NCI-H2227 (cell line): ENCODE measurements around the gene WDR55.
"Not testable (repeated sequence)": the region's sequence is repeated elsewhere in the genome, so short reads cannot be mapped to it uniquely, and the experiment has no call there.

Source experiments
- DNase-seq: peaks from one replicate; lab custom pipeline; 2025; ENCODE audit not compliant: unreplicated experiment; lab: John Stamatoyannopoulos, UW

The WDR55 gene, protein sequence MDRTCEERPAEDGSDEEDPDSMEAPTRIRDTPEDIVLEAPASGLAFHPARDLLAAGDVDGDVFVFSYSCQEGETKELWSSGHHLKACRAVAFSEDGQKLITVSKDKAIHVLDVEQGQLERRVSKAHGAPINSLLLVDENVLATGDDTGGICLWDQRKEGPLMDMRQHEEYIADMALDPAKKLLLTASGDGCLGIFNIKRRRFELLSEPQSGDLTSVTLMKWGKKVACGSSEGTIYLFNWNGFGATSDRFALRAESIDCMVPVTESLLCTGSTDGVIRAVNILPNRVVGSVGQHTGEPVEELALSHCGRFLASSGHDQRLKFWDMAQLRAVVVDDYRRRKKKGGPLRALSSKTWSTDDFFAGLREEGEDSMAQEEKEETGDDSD

DNA sequence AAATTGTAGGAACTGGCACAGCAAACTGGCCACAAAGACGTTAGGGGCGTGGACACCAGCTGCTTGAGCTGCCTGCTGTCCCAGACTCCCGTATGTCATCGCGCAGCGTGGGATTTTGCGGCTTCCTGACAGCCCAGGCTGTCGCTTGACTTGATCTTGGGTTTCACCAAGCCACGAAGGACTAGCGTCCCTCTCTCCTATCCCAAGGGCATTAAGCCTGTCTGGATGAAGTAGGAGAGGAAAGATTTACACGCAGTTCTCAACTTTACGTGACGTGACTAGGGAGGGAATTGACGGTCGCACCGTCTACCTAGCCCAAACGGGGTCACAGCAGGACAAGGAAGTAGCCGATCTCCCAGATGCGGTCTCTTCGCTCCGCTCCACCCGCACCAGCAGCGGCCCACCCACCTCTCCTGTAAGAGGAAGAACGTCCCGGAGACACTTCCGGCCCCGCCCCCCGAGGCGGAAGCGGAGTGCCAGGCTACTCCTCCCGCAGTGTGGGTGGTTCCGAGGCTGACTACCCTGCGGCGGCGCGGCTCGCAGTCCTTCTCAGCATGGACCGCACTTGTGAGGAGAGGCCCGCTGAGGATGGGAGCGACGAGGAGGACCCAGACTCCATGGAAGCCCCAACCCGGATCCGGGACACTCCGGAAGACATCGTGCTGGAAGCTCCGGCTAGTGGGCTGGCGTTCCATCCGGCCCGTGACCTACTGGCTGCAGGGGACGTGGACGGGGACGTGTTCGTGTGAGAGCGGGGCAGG is at the start of gene WDR55:
TSS of gene WDR55 (plus strand) at position 546 of the 761 bp plus-strand sequence. CDS start at position 555, 9 bp downstream.
- peak; percentile 94 for DNase-seq

DNA sequence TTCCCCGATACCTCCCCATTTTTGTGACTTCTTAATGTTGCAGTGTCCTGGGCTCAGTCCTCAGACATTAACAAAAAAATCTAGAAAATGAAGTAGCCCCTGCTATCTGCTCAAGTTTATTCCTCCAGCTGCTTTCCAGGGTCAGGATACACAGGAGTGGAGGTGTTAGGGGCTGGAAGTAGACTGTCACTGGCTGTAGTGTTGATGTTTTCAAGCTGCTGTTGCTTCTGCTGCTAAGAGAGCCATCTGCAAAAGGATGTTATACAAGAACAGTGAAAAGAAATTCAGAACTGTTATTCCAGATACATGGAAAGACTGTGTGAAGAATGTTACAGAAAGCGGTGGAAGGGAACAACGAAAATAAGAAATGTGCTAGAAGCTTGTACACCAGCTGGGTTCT is 42.4 kb upstream of the WDR55 start:
- DNase-seq = no peak

DNA sequence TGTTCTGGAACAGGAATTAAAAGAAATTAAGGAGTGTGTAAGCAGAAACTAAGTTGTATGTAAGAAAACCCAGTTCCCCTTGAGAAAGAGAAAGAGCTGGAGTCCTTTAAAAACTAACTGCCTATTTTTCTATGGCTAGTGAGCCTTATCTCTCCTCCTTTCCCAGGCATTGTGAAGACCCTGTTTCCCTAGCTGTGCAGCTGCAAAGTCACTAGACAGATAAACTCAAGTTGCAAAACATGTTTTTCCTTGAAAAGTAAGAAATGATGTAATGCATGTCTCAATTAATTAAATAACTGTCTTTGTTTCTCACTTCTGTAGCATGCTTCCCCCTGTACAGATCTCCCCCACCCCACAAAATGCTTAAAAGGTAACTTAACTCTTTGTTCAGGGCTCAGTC is 41.6 kb upstream of the WDR55 start:
- not testable (repeated sequence) for DNase-seq

DNA sequence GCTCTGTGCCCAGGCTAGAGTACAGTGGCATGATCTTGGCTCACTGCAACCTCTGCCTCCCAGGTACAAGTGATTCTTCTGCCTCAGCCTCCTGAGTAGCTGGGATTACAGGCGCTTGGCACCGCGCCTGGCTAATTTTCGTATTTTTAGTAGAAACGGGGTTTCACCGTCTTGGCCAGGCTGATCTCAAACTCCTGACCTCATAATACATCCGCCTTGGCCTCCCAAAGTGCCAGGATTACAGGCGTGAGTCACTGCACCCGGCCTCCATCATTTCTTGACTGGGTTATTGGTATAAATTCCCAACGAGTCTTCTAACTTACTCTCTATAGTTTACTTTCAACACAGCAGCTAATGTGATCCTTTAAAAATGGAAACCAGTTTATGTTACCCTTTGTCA is 39.8 kb upstream of the WDR55 start:
- not testable (repeated sequence) for DNase-seq

DNA sequence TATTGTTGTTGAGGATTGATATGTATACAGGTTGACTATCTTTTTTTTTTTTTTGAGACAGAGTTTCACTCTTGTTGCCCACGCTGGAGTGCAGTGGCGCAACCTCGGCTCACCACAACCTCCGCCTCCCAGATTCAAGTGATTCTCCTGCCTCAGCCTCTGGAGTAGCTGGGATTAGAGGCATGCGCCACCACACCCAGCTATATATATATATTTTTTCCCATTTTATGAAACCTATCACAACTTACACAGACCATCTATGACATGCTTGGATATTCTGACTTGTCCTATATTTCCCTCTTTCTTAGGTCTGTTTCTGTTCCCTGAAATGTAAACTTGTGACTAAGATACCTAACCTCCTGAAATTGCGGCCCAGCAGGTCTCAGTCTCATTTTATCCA is 36.7 kb upstream of the WDR55 start:
- no peak for DNase-seq

DNA sequence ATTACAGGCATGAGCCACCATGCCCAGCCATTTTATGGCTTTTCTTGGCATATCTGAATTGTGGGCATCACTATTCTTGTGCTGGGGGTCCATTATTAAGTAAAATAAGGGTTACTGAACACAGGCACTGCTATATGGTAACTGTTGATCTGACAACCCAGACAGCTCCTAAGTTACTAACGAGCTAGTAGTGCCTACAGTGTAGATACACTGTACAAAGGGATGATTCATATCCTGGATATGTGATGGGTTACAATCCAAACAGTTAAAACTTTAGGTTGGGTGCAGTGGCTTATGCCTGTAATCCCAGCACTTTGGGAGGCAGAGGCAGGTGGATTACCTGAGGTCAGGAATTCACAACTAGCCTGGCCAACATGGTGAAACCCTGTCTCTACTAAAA is 36.0 kb upstream of the WDR55 start:
- no peak for DNase-seq

DNA sequence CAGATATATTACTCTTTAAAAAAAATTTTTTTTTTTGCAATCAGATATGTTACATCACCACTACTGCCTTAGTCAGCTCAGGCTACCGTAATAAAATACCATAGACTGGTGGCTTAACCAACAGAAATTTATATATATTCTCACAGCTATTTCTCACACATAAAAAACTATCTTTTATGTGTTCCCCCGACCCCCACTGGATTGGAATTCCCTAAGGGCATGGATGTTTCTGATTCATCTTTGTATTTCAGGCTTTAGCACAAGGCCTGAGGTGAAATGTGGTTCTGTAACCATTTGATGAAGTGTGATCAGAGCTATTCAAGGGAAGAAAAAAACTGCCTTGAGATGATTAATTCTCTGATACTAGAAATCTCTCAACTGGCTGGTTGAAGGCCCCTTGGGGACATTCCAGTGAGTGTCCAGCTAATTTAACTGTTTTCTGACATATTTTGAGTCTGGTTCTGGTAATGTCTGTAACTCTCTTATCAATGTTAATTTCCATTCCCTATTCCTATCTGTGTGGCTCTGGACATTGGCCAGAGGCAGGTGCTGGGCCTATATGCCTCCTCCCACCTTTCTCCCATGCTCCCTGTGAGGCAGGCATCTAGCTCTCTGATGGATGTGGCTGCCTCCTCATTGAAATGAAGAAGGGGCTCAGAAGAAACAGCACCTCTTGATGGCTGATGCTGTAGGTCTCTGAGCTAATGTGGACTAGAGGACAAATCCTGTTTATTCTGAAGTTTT is 34.2 kb upstream of the WDR55 start:
- DNase-seq = no peak

DNA sequence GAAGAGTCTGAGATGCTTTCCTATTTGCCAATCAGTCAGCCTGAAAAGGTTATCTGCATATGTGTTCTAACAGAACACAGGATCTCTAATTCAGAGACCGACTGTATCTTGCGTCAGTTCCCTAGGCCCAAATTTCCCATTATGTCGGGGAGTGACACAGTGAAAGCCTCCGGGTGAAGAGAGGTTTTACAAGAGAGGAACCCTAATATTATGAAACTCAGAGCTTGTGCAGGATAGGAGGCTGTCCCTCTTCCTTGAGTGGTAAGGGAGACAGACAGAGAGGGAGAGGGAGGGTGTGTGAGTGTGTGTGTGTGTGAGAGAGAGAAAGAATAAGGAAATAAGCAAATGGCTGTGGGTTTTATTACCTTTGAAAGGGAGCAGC is 33.7 kb upstream of the WDR55 start:
- no peak for DNase-seq

DNA sequence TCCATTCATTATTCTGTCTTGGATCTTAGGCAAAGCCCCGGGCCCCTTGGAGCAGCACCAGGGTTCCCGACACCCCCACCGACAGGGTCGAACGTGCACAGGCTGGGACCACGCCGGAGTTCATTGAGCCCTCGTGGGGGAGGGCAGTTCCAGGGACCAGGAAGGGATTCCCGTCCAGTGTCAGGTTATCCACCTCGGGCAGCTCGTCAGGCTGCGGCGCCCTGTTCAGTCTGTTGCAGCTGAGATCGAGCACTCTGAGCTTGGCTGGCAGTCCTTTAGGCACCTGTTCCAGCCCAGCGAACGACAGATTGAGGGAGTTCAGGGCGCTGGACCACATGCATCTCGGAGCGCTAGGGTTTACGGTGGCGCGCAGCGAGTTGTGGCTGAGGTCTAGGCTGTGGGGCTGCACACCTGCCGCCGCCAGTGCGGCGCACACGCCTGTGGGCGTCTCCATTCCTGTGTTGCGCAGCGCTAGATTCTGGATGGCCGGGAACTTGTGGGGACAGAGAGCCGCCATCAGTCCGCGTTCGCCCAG is 32.8 kb upstream of the WDR55 start:
- DNase-seq = peak; percentile 47

DNA sequence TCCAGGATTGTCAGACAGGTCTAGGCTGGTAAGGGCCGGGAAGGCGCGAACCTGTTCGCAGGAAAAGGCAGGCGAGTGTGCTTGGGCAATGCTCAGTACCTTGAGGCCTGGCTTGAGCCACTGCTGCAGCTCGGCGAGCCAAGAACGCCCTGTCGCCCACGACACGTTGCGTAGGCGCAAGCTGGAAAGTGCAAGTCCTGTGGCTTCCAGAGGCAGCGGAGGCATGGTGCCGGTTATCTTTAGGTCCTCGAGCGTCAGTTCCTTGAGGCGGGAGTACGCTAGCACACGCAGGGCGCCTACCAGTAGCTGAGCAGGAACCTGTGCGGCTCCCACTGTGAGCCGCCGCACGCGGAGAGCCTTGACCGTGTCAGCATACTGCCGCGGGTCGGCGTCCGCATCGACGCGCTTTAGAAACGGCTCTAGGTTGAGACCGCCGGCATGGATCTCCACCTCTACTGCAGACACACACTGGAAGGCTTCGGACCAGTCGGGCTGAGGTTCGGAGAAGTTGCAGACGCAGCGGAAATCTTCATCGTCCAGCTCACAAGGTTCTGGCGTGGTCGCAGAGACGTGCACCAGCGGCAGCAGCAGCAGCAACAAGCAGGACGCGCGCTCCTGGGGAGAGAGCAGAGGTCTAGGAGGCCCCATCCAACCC is 32.2 kb upstream of the WDR55 start:
- peak; percentile 47 for DNase-seq

DNA sequence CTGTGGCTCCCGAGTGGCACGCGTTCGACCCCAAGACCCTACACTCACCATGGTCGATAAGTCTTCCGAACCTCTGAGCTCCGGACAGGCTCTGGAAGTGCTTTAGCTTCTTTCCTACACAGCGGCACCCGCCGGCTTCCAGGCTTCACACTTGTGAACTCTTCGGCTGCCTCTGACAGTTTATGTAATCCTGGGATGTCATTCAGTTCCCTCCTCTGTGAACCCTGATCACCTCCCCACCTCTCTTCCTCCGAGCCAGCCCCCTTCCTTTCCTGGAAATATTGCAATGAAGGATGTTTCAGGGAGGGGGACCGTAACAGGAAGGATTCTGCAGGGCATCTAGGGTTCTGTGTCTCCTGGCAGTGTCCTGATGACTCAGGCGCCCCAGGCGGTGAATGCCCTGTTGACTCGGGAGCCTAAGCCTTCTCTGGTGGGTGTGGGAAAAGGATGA is 31.7 kb upstream of the WDR55 start, which contains the start of gene CD14:
TSS of gene CD14 (minus strand) at position 155 of the 451 bp plus-strand sequence. CDS start at position 51, 104 bp downstream.
- no peak for DNase-seq

DNA sequence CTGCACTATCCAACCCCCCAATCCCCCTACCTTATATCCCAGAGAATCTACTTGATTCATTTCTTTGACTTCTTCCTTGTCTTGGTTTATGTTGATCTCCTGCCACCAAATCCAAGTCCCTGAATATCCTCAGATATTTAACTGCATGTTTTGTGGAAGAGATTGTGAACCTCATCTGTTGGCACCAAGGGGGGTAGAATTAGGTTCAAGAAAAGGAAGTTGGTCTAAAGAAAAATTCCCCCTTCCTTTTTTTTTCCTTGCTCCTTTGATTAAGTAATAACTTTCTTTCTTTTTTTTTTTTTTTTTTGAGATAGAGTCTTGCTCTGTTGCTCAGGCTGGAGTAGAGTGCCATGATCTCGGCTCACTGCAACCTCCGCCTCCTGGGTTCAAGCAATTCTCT is 31.2 kb upstream of the WDR55 start:
- DNase-seq = no peak

DNA sequence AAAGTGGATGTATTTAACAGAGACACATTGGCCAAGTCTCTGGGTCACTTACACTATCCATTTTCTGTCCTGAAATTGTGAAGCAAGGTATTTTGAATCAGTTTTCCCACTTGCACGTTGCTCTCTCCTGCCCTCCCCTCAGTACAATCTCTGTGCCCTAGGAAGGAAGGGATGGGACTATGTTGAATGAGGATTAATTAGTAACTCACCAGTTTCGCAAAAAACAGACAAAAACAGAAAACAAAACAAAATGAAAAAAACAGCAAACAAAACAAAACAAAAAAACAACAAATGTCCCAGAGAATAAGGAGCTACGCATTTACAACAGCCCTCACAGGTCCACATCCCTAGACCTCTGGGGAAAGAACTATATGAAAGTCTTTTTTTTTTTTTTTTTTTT is 30.6 kb upstream of the WDR55 start:
- no peak for DNase-seq

DNA sequence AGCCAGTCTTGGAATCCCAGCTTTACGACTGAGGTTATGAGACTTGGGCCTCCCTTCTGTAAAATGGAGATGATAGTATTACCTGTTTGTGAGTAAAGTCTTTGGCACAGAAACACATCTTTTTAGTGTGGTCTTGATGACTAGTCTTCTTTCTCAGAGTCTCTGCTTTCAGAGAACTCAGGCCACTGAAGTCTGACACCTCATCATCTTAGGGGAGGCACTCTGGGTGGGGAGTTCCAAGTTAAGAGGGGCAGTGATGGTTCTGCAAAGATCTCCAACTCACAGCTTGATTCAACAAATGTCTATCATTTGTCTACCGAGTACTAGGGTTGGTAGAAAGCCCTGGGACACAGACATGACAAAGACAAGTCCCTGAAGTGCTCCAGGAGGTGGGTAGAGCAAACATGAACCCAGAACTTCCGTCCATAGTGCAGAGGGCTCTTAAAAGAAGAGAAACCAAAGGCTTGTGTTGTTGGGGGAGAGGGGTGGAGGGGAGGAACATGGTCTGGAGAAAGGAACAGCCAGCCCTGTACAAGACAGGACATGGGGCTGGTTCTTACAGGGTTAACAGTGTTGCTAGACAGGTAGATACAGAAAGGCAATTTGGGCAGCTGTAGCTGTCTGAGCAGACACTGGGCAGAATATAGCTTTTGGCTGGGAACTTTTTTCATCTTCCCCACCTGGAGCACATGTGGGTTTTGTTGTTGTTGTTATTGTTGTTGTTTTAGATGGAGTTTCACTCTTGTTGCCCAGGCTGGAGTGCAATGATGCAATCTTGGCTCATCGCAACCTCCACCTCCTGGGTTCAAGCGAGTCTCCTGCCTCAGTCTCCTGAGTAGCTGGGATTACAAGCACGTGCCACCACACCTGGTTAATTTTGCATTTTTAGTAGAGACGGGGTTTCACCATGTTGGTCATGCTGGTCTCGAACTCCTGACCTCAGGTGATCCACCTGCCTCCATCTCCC is 29.1 kb upstream of the WDR55 start:
- DNase-seq = no peak

DNA sequence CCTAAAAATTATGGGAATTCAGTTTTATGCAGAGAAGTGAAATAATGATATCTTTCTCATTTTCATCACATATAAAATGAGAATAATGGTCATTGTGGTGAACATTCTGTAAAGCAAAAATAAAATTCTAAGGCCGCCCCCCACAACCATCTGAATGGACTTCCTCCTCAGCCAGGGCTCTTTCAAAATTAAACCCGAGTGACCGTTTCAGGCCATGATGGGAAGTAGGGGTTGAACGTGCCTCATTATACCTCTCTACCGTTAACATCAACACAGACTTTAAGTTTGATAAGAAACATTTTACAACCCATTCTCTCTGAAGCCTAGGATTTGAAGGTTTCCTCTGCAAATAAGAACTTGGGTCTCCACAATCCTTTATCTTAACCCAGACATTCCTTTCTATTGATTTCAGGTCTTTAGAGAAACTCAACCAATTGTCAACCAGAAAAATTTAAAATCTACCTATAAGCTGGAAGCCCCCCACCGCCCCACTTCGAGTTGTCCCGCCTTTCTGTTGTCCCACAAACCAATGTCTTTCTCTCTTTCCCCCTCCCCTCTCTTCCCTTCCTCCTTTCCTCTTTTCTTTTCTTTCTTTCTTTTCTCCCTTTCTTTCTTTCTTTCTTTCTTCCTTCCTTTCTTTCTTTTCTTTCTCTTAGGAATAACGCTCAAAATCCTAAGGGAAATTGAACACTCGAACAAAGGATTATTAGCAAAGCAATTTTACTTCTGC is 27.2 kb upstream of the WDR55 start:
- no peak for DNase-seq

DNA sequence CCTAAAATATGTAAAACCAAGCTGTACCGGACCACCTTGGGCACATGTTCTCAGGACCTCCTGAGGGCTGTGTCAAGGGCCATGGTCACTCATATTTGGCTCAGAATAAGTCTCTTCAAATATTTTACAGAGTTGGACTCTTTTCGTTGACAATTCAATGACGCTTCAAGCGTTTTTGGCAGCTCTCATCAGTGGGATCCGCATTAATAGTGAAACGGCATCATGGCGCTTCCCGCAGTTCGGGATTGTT is 25.9 kb upstream of the WDR55 start:
- DNase-seq = not testable (repeated sequence)

DNA sequence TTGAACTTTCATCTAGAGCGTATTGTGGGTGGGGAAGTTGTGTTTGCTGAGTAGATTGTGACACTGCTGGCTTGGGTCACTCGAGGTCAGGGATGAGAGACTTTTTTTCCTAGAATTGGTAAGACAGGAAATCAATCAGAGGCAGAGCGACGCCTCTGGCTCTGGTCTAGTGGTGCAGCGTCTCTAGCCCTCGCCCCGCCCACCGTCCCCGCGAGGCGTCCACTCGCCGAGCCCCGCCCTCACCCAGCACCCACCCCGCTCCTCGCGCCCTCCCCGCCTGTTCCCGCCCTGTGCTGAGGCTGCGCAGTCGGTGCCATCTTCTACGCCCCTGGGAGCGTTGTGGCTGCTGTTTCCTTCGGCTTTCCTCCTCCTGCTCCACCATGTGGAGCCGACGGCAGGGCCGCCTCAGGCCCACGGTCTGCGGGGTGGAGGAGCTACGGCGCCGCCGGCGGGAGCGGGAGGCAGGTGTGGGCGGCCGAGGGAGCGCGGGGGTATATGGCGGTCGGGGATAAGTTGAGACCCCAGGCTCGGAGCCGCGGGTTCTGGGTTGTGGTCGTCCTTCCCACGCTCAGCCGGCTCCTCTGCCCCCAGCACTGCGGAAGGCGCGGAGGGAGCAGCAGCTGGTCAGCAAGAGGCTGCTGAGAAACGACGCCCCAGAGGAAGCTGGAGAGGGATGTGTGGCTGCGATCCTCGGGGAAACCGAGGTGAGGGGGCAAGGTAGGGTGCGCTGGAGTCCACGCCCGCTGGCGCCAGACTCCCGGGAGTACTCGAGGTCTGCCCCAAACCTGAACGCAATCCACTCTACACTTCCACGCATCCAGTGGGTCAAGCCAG is 25.3 kb upstream of the WDR55 start, which contains the start of gene TMCO6:
TSS of gene TMCO6 (plus strand) at position 304 of the 834 bp plus-strand sequence. CDS start at position 381, 77 bp downstream.
- peak; percentile 93 for DNase-seq

DNA sequence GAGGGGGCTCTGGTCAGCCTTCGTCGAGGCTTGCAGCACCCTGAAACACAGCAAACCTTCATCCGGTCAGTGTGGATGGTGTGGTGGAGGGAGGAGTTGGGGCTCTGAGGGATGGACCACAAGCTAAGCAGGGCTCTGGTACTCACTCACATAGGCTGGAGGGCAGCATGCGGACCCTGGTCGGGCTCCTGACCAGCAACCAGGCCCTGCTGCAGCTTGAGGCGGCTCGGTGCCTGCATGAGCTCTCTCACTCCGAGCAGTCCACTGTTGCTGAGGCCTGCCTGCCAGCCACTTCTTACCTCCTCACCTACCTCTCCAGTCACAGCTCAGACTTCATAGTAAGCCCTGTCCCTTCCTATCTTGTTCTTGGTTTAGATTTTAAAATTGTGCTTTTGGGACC is 23.0 kb upstream of the WDR55 start:
- DNase-seq = no peak
